Measurements from ENCODE around the gene GNAT1. TPM values are rescaled to one million over a fixed set of nuclear protein-coding genes. Genes with fewer than 3 reads are reported as not detected.

Gene GNAT1
- total RNA-seq, 4 donors from 2014 or later, result 1.3 TPM; not detected in 3

DNA sequence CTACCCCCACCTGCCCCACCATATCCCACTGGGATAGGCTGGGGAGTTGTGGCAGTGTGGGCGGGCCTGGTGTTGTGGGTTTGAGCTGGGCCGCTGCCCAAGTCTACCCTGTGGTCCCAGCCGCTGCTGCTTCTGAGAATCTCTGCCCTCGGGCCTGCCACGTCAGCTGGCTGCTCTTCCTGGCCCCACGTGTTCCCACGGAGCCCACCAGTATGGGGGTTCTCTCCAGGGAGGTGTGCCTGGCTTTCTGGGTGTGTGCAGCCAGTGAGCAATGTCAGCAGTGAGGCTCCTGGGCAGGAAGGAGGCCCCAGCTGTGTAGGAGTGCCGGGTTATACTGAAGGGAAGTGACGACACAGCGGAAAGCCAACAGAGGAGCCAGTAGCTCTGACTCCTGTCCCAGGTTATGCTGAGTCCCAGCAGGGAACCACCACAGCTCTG, 55.1 kb downstream of the GNAT1 start:
- DNase-seq (ENCODE audit: low spot score) (no peak), ATAC-seq (ENCODE audit: low FRiP score) (peak; percentile 55)
- TF ChIP-seq CTCF (IDR thresholded peaks at IDR 0.05), result no peak

Small RNA genes lying within 50 kb of the gene (small RNA-seq; reads per million reads assigned to genes)
- gene MIR566 (not detected), gene MIR5787 (not detected)

Other genes starting within 250 kb of the GNAT1 start
- gene RBM5, start 102.7 kb upstream of the GNAT1 start, total RNA-seq, result 100 to 1,000 TPM; 143 to 308 (median 190) TPM
- gene SEMA3F, start 36.3 kb upstream of the GNAT1 start, total RNA-seq, result 10 to 100 TPM; 18.3 to 46.2 (median 33.8) TPM
- gene SLC38A3, start 13.7 kb downstream of the GNAT1 start, total RNA-seq, result 1 to 10 TPM in 1 of 4 donors, under 1 TPM in 2, not detected in 1; 0.56 to 1.5 (median 0.84) TPM
- gene GNAI2, start 44.6 kb downstream of the GNAT1 start, total RNA-seq, result 100 to 1,000 TPM; 157 to 305 (median 241) TPM
- gene SEMA3B, start 77.5 kb downstream of the GNAT1 start, total RNA-seq, result 10 to 100 TPM; 14.2 to 94.1 (median 45.4) TPM
- gene LSMEM2, start 87.5 kb downstream of the GNAT1 start, total RNA-seq, result not detected
- gene IFRD2, start 100.8 kb downstream of the GNAT1 start, total RNA-seq, result 100 to 1,000 TPM in 1 of 4 donors, 10 to 100 TPM in 3; 40.0 to 178 (median 72.2) TPM
- gene HYAL3, start 107.8 kb downstream of the GNAT1 start, total RNA-seq, result 1 to 10 TPM; 1.9 to 6.2 (median 4.0) TPM
- gene NAA80, start 107.8 kb downstream of the GNAT1 start, total RNA-seq, result 1 to 10 TPM; 3.4 to 8.4 (median 5.3) TPM
- gene HYAL1, start 112.0 kb downstream of the GNAT1 start, total RNA-seq, result 10 to 100 TPM in 3 of 4 donors, 1 to 10 TPM in 1; 6.8 to 32.3 (median 14.6) TPM
- gene HYAL2, start 131.1 kb downstream of the GNAT1 start, total RNA-seq, result 100 to 1,000 TPM; 106 to 348 (median 175) TPM
- 10 to 100 TPM; 13.7 to 28.8 (median 22.8) TPM for gene TUSC2, start 136.6 kb downstream of the GNAT1 start, total RNA-seq
- 10 to 100 TPM; 42.1 to 82.0 (median 53.3) TPM for gene RASSF1, start 149.2 kb downstream of the GNAT1 start, total RNA-seq
- 1 to 10 TPM in 1 of 4 donors, under 1 TPM in 3; 0.28 to 2.1 (median 0.64) TPM for gene ZMYND10, start 154.1 kb downstream of the GNAT1 start, total RNA-seq
- 10 to 100 TPM in 3 of 4 donors, 1 to 10 TPM in 1; 9.5 to 22.7 (median 13.9) TPM for gene NPRL2, start 159.2 kb downstream of the GNAT1 start, total RNA-seq
- 10 to 100 TPM; 26.4 to 33.7 (median 30.2) TPM for gene CYB561D2, start 159.3 kb downstream of the GNAT1 start, total RNA-seq
- gene TMEM115, start 167.9 kb downstream of the GNAT1 start, total RNA-seq, result 10 to 100 TPM; 41.5 to 70.6 (median 52.1) TPM